ENCODE measurements around the gene RAB30.
A peak's percentile ranks its signal among the peaks of the same experiment; 100 is the strongest.

Gene RAB30

DNA sequence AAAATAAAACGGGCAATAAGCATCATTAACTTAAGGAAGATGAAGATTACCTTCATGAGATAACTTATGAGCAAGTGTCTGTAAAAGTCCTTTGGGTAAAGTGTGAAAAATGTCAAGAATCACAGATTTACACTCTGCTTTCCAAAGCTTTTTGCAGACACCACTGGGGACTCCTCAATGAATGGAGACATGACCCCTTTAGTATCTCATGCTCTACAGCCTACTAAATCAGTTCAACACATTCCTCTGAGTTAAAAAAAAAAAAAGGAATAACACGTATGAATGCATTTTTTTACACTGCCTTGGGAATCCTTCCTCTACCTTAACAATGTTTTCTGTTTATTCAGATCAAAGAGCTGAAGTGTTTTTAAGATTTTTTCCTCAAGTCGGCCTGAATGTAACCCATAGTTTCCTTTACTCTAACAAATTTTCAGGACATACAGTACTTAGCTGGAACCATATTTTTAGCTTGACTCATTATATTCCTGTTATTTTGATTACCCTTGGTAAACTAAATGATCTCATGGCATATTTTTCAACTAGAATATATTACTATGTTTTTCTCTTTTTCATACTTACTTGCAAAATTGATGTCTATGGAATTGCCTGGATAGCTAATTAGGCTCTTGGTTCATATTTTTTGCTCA lies 25.9 kb upstream of the RAB30 start:
- no peaks in the 10 kb centered on the region for H3K27me3 ChIP-seq (ENCODE audit: control insufficient read depth in 1 of 2, insufficient read depth in 2 of 2, low read length in 2 of 2)
- no peak overlapping the region for H3K27ac ChIP-seq (ENCODE audit: low read length)
- H3K4me3 ChIP-seq (ENCODE audit: low read length in 2 of 2) = no peak overlapping the region
- H3K36me3 ChIP-seq (ENCODE audit: control insufficient read depth in 2 of 2, insufficient read depth in 2 of 2, low read length in 2 of 2) = no peaks in the 10 kb centered on the region
- H3K4me1 ChIP-seq (ENCODE audit: control insufficient read depth, insufficient read depth, low read length) = no peaks in the 10 kb centered on the region
- H3K9me3 ChIP-seq (ENCODE audit: control insufficient read depth in 2 of 2, low read length in 2 of 2) = no peaks in the 10 kb centered on the region
- H3K9ac ChIP-seq (ENCODE audit: low read length in 2 of 2) = no peak overlapping the region

DNA sequence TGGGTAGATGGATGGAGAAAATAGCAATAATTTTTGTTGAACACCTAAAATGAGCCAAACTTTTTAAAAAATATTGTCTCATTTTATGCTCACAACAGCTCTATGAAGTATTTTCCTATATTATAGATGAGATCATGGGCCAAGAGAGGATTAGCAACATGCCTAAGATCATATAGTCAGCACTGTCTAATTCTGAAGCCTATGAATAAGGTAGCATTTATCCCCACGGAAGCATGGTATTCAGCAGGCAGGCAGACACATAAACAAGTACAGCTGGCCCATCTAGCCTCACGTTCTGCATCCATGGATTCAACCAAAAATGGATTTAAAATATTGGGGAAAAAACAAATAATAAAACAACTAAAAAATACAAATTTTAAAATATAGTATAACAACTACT lies 21.9 kb upstream of the RAB30 start:
- no peak overlapping the region for H3K27ac ChIP-seq (ENCODE audit: low read length)
- no peaks in the 10 kb centered on the region for H3K4me1 ChIP-seq (ENCODE audit: control insufficient read depth, insufficient read depth, low read length)
- H3K4me3 ChIP-seq (ENCODE audit: low read length in 2 of 2) = no peak overlapping the region
- no peaks in the 10 kb centered on the region for H3K27me3 ChIP-seq (ENCODE audit: control insufficient read depth in 1 of 2, insufficient read depth in 2 of 2, low read length in 2 of 2)
- no peaks in the 10 kb centered on the region for H3K9me3 ChIP-seq (ENCODE audit: control insufficient read depth in 2 of 2, low read length in 2 of 2)
- no peak overlapping the region for H3K9ac ChIP-seq (ENCODE audit: low read length in 2 of 2)
- no peaks in the 10 kb centered on the region for H3K36me3 ChIP-seq (ENCODE audit: control insufficient read depth in 2 of 2, insufficient read depth in 2 of 2, low read length in 2 of 2)

DNA sequence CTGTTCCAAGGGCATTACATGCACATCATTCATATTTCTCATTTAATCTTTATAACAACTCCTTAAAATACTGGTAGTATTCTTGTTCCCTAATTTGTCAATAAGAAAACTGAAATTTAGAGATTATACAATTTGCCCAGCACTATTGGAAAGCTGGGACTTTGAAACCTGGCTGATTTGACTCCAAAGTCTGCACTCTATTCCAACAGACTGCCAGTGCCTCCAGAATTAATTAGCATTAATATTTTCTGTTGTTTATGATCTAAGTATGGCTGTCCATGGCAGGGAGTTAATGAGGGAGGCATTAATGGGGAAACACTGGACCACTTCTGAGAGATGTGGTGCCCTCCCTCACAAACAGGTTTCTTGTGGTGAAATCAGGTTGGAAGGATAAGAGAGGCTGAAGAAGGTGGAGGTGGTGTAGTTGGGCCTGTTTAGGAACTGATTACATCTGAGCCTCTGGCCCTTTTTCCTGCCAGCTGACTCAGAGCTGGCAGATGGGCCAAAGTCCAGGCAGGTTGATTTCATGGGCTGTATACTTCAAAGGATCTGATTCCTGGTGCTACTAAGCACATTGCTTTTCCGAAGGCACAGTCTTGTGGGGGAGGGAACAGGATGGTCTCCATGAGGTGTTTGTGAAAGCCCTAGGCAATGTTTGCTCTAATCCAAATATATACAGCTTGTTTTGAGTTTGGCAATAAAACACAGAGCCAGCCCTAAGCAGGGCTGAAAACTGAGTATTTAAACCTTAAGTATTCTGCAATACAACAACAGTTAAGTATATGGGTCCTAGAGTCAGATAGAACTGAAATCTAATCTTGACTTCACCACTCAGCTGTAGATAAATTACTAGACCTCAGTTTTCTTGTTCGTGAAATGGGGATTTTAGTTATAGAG lies 21.0 kb upstream of the RAB30 start:
- no peak overlapping the region for H3K27ac ChIP-seq (ENCODE audit: low read length)
- no peak overlapping the region for H3K9ac ChIP-seq (ENCODE audit: low read length in 2 of 2)
- H3K4me1 ChIP-seq (ENCODE audit: control insufficient read depth, insufficient read depth, low read length) = no peaks in the 10 kb centered on the region
- no peak overlapping the region for H3K4me3 ChIP-seq (ENCODE audit: low read length in 2 of 2)
- H3K9me3 ChIP-seq (ENCODE audit: control insufficient read depth in 2 of 2, low read length in 2 of 2) = no peaks in the 10 kb centered on the region
- H3K36me3 ChIP-seq (ENCODE audit: control insufficient read depth in 2 of 2, insufficient read depth in 2 of 2, low read length in 2 of 2) = no peaks in the 10 kb centered on the region
- no peaks in the 10 kb centered on the region for H3K27me3 ChIP-seq (ENCODE audit: control insufficient read depth in 1 of 2, insufficient read depth in 2 of 2, low read length in 2 of 2)

DNA sequence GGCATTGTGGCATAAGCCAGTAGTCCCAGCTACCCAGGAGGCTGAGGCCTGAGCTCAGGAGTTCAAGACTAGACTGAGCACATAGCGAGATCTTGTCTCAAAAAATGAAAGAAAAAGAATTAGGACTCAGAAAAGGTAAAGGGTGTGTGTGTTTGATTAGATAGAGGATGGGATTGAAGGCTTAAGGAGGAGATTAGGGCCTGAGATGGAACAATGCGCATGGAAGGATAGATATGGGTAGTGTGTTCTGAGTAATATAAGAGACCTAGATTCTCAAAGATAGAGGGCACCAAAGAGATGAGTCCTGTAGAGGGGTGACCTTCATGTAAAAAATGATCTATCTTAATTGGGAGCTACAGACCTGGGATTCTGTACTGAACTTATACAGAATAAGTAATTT lies 17.3 kb upstream of the RAB30 start:
- Histone ChIP-seq H3K36me3 (ENCODE audit: control insufficient read depth in 2 of 2, insufficient read depth in 2 of 2, low read length in 2 of 2) (no peaks in the 10 kb centered on the region), H3K9ac (ENCODE audit: low read length in 2 of 2) (no peak overlapping the region), H3K4me1 (ENCODE audit: control insufficient read depth, insufficient read depth, low read length) (no peaks in the 10 kb centered on the region), H3K4me3 (ENCODE audit: low read length in 2 of 2) (no peak overlapping the region), H3K27me3 (ENCODE audit: control insufficient read depth in 1 of 2, insufficient read depth in 2 of 2, low read length in 2 of 2) (no peaks in the 10 kb centered on the region), H3K9me3 (ENCODE audit: control insufficient read depth in 2 of 2, low read length in 2 of 2) (no peaks in the 10 kb centered on the region), H3K27ac (ENCODE audit: low read length) (no peak overlapping the region)

DNA sequence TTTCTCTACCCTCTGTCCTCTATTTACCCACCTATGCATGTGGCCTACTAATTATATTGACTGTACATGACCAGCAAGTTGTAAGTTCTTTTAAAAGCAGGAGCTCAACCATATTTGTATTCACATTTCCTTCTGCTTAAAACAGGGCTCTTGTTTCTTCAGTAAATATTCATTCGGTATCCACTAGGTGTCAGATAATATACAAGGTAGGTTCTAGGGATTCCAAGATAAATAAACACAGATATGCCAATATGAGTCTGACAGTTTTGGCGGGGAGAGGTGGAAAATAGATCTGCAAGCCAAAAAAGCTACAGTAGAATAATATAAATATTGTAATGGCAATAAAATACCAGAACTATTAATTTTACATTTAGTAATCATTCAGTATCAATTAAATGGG lies 15.3 kb upstream of the RAB30 start:
- H3K27ac ChIP-seq (ENCODE audit: low read length) = no peak overlapping the region
- H3K27me3 ChIP-seq (ENCODE audit: control insufficient read depth in 1 of 2, insufficient read depth in 2 of 2, low read length in 2 of 2) = no peaks in the 10 kb centered on the region
- no peaks in the 10 kb centered on the region for H3K9me3 ChIP-seq (ENCODE audit: control insufficient read depth in 2 of 2, low read length in 2 of 2)
- H3K4me1 ChIP-seq (ENCODE audit: control insufficient read depth, insufficient read depth, low read length) = no peaks in the 10 kb centered on the region
- no peaks in the 10 kb centered on the region for H3K36me3 ChIP-seq (ENCODE audit: control insufficient read depth in 2 of 2, insufficient read depth in 2 of 2, low read length in 2 of 2)
- H3K4me3 ChIP-seq (ENCODE audit: low read length in 2 of 2) = no peak overlapping the region
- no peak overlapping the region for H3K9ac ChIP-seq (ENCODE audit: low read length in 2 of 2)

DNA sequence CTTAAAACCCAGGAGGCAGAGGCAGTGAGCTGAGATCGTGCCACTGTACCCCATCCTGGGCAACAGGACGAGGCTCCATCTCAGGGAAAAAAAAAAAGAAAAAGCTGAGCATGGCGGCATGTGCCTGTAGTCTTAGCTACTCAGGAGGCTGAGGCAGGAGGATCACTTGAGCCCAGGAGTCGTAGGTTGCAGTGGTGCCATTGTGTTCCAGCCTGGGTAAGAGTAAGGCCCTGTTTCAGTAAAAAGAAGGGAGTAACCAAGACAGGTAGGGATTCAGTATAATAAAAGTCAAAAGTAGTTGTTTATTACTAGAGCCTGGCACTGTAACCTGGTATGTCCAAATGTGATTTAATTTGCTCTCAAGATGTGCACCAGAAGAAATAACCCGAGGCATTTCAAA lies 8.1 kb upstream of the RAB30 start:
- Histone ChIP-seq H3K4me3 (ENCODE audit: low read length in 2 of 2) (no peak overlapping the region), H3K27me3 (ENCODE audit: control insufficient read depth in 1 of 2, insufficient read depth in 2 of 2, low read length in 2 of 2) (no peaks in the 10 kb centered on the region), H3K27ac (ENCODE audit: low read length) (no peak overlapping the region), H3K4me1 (ENCODE audit: control insufficient read depth, insufficient read depth, low read length) (no peaks in the 10 kb centered on the region), H3K9me3 (ENCODE audit: control insufficient read depth in 2 of 2, low read length in 2 of 2) (no peaks in the 10 kb centered on the region), H3K9ac (ENCODE audit: low read length in 2 of 2) (no peak overlapping the region), H3K36me3 (ENCODE audit: control insufficient read depth in 2 of 2, insufficient read depth in 2 of 2, low read length in 2 of 2) (no peaks in the 10 kb centered on the region)

DNA sequence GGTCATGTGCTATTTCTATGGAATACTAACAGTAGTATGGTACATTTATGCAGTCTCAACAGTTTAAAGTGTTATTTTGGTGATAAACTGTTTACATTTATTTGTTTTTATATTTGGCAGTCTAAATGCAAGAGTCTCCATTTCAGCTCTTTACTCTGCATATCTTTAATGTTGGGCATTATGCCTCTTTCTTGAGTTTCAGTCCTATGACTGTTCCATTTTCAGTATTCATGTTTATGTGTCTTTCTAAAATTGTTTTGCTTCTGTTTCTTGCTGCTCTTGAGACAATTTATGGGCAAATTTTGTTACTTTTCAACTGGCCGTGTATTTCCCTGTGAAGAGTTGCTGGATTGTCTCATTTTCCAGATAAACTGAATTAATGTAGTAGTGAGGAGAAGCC lies 6.6 kb upstream of the RAB30 start:
- H3K27ac ChIP-seq (ENCODE audit: low read length) = no peak overlapping the region
- no peaks in the 10 kb centered on the region for H3K9me3 ChIP-seq (ENCODE audit: control insufficient read depth in 2 of 2, low read length in 2 of 2)
- H3K4me1 ChIP-seq (ENCODE audit: control insufficient read depth, insufficient read depth, low read length) = no peaks in the 10 kb centered on the region
- H3K9ac ChIP-seq (ENCODE audit: low read length in 2 of 2) = no peak overlapping the region
- H3K4me3 ChIP-seq (ENCODE audit: low read length in 2 of 2) = no peak overlapping the region
- H3K36me3 ChIP-seq (ENCODE audit: control insufficient read depth in 2 of 2, insufficient read depth in 2 of 2, low read length in 2 of 2) = no peaks in the 10 kb centered on the region
- H3K27me3 ChIP-seq (ENCODE audit: control insufficient read depth in 1 of 2, insufficient read depth in 2 of 2, low read length in 2 of 2) = no peaks in the 10 kb centered on the region

DNA sequence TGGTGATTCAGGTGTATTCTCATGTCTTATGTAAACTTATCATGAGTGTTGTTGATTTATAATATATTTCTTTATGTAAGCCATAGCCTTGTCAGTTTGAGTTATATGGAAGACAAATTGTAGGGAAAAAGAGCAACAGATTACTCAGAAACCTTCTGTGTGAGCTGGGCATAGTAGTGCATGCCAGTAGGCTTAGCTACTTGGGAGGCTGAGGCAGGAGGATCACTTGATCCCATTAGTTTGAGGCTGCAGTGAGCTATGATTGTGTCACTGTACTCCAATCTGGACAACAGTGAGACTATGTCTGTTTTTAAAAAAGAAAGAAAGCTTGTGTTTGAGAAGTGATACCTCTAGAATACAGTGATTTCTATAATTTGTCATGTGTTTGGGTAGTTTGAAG lies 2.2 kb upstream of the RAB30 start:
- peaks cover 22% of the 10 kb centered on the region for H3K4me1 ChIP-seq (ENCODE audit: control insufficient read depth, insufficient read depth, low read length)
- no peaks in the 10 kb centered on the region for H3K9me3 ChIP-seq (ENCODE audit: control insufficient read depth in 2 of 2, low read length in 2 of 2)
- H3K4me3 ChIP-seq (ENCODE audit: low read length in 2 of 2) = no peak overlapping the region
- H3K27me3 ChIP-seq (ENCODE audit: control insufficient read depth in 1 of 2, insufficient read depth in 2 of 2, low read length in 2 of 2) = no peaks in the 10 kb centered on the region
- no peak overlapping the region for H3K9ac ChIP-seq (ENCODE audit: low read length in 2 of 2)
- no peak overlapping the region for H3K27ac ChIP-seq (ENCODE audit: low read length)
- no peaks in the 10 kb centered on the region for H3K36me3 ChIP-seq (ENCODE audit: control insufficient read depth in 2 of 2, insufficient read depth in 2 of 2, low read length in 2 of 2)

DNA sequence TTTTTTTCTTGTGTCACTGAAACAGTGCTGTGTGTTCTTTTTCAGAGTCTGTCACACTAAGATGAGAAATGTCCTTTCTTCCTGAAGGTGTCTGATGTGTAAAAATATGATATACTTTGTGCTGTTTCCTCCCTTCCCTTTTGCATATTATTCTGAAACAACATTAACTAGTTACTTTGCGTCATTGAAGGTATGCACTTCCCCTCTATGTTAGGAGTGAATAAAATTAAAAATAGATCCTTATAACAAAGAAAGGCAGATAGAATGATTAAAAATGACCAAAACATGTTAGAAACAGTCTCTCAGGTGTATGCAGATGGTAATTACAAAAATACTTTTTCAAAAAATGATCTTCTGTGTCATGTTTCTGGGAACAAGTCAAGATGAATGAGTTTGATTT lies 1.6 kb upstream of the RAB30 start:
- Histone ChIP-seq H3K27ac (ENCODE audit: low read length) (no peak overlapping the region), H3K9ac (ENCODE audit: low read length in 2 of 2) (peak overlapping the region in 1 of 2 donors; percentile 100)

DNA sequence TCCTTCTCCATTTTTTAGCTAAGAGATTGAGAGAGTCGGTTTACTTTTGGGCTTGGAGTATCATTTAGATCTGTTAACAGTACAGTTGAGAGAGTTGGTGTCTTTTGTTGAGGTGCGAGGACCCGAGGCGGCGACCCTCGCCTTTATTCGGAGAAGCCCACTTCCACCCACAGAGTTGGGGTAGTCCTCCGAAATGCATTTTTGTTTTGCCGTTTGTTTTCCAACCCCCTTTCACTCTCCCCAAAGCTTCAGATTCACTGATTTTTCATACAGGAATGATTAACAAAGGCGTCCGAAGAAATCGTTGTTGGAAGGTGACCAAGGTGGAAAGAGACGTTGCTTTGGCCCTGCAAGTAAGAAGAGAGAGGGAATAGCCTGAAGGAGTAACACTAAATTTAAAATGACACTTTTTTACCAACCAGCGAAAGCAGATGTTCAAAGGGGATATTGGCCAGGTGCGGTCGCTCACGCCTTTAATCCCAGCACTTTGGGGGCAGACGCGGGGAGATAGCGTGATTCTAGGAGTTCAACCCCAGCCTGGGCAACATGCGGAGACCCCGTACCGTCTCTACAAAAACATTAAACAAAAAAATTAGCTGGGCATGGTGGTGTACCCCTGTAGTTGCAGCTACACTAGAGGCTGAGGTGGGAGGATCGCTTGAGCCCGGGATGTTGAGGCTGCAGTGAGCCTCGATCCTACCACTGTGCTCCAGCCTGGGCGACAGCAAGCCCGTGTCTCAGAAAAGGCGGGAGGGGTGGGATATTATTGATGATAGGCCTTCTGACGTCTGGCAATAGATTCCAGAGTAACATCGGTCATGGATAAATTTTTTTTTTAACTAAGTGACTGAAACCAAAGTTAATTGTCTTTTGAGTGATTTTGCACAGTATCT lies 899 bp upstream of the RAB30 start:
- peak overlapping the region; percentile 94 to 99 for H3K4me3 ChIP-seq (ENCODE audit: low read length in 2 of 2)
- no peaks in the 10 kb centered on the region for H3K9me3 ChIP-seq (ENCODE audit: control insufficient read depth in 2 of 2, low read length in 2 of 2)
- no peaks in the 10 kb centered on the region for H3K36me3 ChIP-seq (ENCODE audit: control insufficient read depth in 2 of 2, insufficient read depth in 2 of 2, low read length in 2 of 2)
- peaks cover 26% of the 10 kb centered on the region for H3K4me1 ChIP-seq (ENCODE audit: control insufficient read depth, insufficient read depth, low read length)
- H3K27me3 ChIP-seq (ENCODE audit: control insufficient read depth in 1 of 2, insufficient read depth in 2 of 2, low read length in 2 of 2) = no peaks in the 10 kb centered on the region
- H3K9ac ChIP-seq (ENCODE audit: low read length in 2 of 2) = peak overlapping the region; percentile 99 to 100
- peak overlapping the region; percentile 94 for H3K27ac ChIP-seq (ENCODE audit: low read length)

More for the DNA sequence above, 1.6 kb upstream of the RAB30 start:
- peaks cover 26% of the 10 kb centered on the region for H3K4me1 ChIP-seq (ENCODE audit: control insufficient read depth, insufficient read depth, low read length)
- H3K4me3 ChIP-seq (ENCODE audit: low read length in 2 of 2) = peak overlapping the region; percentile 94 to 99
- no peaks in the 10 kb centered on the region for H3K36me3 ChIP-seq (ENCODE audit: control insufficient read depth in 2 of 2, insufficient read depth in 2 of 2, low read length in 2 of 2)
- H3K27me3 ChIP-seq (ENCODE audit: control insufficient read depth in 1 of 2, insufficient read depth in 2 of 2, low read length in 2 of 2) = no peaks in the 10 kb centered on the region
- no peaks in the 10 kb centered on the region for H3K9me3 ChIP-seq (ENCODE audit: control insufficient read depth in 2 of 2, low read length in 2 of 2)
